Ishikawa (cell line): ENCODE measurements around the gene SIRT5.

Experiments
- CEBPB ChIP-seq: IDR thresholded peaks from 2 replicates; pipeline ENCODE4 v1.6.1; 2012
- CREB1 ChIP-seq: IDR thresholded peaks from 2 replicates; pipeline ENCODE4 v1.6.1; 2012; ENCODE audit warnings: low read depth
- EGR1 ChIP-seq: IDR thresholded peaks from 2 replicates; pipeline ENCODE4 v1.6.1; 2012
- EP300 ChIP-seq: IDR thresholded peaks from 2 replicates; pipeline ENCODE4 v1.6.1; 2012; ENCODE audit warnings: borderline replicate concordance
- FOXM1 ChIP-seq: IDR thresholded peaks from 2 replicates; pipeline ENCODE4 v1.6.1; 2012; ENCODE audit warnings: low read depth, borderline replicate concordance
- NFIC ChIP-seq: IDR thresholded peaks from 2 replicates; pipeline ENCODE4 v1.6.1; 2012
- RAD21 ChIP-seq: IDR thresholded peaks from 2 replicates; pipeline ENCODE4 v1.6.1; 2012; ENCODE audit warnings: low read depth
- TAF1 ChIP-seq: IDR thresholded peaks from 2 replicates; pipeline ENCODE4 v1.6.1; 2012; ENCODE audit warnings: low read depth, mild to moderate bottlenecking
- TCF12 ChIP-seq: IDR thresholded peaks from 2 replicates; pipeline ENCODE4 v1.6.1; 2012; ENCODE audit warnings: low read depth
- TEAD4 ChIP-seq: IDR thresholded peaks from 2 replicates; pipeline ENCODE4 v1.6.1; 2012
- YY1 ChIP-seq: IDR thresholded peaks from 2 replicates; pipeline ENCODE4 v1.6.1; 2012; ENCODE audit warnings: low read depth
- ZBTB7A ChIP-seq: IDR thresholded peaks from 2 replicates; pipeline ENCODE4 v1.6.1; 2012; ENCODE audit warnings: low read depth
- TF ChIP-seq, protein P1 (sequence below): IDR thresholded peaks from 2 replicates; pipeline ENCODE4 v1.6.1; 2012; ENCODE audit warnings: low read depth, mild to moderate bottlenecking
- TF ChIP-seq, protein P2 (sequence below): IDR thresholded peaks from 2 replicates; pipeline ENCODE4 v1.6.1; 2012
- TF ChIP-seq, protein P3 (sequence below): IDR thresholded peaks from 2 replicates; pipeline ENCODE4 v1.6.1; 2012

SIRT5 gene

DNA sequence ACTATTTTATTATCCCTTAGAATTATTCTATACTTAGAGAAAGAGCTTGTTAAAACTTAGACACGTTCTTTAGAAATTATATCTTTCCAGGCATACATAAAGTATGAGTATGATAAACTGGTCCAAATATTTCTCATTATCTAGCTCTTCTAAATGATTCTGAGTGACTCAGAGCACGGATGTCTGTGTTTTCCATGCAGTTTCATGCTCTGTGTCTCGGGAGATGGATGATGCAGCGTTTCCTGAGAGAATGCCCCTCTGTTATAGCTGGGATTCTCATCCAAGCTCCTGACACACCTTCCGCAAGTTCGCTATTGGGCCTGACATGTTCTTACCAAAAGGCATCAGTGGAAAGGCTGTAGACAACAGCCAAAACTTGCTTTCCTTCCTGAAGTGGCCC is 19.3 kb downstream of the SIRT5 start:
- TF ChIP-seq, protein P1, sequence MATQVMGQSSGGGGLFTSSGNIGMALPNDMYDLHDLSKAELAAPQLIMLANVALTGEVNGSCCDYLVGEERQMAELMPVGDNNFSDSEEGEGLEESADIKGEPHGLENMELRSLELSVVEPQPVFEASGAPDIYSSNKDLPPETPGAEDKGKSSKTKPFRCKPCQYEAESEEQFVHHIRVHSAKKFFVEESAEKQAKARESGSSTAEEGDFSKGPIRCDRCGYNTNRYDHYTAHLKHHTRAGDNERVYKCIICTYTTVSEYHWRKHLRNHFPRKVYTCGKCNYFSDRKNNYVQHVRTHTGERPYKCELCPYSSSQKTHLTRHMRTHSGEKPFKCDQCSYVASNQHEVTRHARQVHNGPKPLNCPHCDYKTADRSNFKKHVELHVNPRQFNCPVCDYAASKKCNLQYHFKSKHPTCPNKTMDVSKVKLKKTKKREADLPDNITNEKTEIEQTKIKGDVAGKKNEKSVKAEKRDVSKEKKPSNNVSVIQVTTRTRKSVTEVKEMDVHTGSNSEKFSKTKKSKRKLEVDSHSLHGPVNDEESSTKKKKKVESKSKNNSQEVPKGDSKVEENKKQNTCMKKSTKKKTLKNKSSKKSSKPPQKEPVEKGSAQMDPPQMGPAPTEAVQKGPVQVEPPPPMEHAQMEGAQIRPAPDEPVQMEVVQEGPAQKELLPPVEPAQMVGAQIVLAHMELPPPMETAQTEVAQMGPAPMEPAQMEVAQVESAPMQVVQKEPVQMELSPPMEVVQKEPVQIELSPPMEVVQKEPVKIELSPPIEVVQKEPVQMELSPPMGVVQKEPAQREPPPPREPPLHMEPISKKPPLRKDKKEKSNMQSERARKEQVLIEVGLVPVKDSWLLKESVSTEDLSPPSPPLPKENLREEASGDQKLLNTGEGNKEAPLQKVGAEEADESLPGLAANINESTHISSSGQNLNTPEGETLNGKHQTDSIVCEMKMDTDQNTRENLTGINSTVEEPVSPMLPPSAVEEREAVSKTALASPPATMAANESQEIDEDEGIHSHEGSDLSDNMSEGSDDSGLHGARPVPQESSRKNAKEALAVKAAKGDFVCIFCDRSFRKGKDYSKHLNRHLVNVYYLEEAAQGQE: no peak
- no peak for TF ChIP-seq TCF12
- no peak for TF ChIP-seq CREB1
- TF ChIP-seq, protein P2, sequence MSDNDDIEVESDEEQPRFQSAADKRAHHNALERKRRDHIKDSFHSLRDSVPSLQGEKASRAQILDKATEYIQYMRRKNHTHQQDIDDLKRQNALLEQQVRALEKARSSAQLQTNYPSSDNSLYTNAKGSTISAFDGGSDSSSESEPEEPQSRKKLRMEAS: no peak
- no peak for TF ChIP-seq YY1
- TF ChIP-seq FOXM1: no peak
- no peak for TF ChIP-seq CEBPB
- no peak for TF ChIP-seq ZBTB7A

DNA sequence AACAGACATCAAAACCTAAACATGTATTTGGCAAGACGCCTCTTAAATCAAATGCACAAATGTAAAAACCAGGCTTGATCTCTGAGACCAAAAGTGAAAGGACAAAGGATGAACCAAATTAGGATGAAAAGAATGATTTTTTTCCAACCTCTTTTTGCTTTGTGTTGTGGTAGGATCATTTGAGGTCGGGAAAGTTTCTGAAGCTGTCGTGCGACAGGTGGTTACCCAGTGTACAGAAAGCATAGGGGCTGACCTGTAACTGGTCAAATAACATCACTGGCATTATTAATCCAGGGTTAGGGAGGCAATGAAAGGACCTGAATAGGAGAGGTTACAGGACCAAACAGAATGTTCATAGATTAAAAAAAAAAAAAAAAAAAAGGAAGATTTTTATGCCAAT is 22.7 kb downstream of the SIRT5 start:
- TF ChIP-seq CREB1 (no peak), TEAD4 (no peak), TAF1 (no peak), ZBTB7A (no peak), YY1 (no peak), TCF12 (no peak), EP300 (no peak), EGR1 (no peak), CEBPB (no peak), NFIC (no peak), RAD21 (no peak)
- TF ChIP-seq, protein P2: no peak
- TF ChIP-seq, protein P1: no peak
- TF ChIP-seq, protein P3, sequence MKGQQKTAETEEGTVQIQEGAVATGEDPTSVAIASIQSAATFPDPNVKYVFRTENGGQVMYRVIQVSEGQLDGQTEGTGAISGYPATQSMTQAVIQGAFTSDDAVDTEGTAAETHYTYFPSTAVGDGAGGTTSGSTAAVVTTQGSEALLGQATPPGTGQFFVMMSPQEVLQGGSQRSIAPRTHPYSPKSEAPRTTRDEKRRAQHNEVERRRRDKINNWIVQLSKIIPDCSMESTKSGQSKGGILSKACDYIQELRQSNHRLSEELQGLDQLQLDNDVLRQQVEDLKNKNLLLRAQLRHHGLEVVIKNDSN: no peak

DNA sequence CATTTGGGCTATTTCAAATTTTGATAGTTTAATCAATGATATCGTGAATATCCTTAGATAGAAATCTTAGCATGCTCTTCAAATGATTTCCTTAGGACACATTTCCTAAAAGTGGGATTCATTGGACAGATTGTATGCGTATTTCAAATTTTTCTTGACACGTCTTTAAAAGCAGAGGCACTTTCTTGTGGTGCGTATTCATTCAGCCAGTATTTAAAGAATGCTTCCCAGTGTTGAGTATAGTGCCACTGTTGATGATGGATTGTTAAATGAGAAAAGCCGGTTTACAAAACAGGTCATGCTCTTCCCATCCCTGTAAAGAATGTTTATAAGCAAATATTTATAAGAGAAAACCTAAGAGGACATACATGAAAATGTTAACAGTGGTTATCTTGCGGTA is 25.6 kb downstream of the SIRT5 start:
- no peak for TF ChIP-seq TCF12
- TF ChIP-seq FOXM1: no peak
- TF ChIP-seq TEAD4: no peak
- no peak for TF ChIP-seq YY1
- no peak for TF ChIP-seq EP300
- no peak for TF ChIP-seq CEBPB
- TF ChIP-seq, protein P1: no peak
- TF ChIP-seq, protein P3: no peak
- TF ChIP-seq TAF1: no peak
- no peak for TF ChIP-seq CREB1

DNA sequence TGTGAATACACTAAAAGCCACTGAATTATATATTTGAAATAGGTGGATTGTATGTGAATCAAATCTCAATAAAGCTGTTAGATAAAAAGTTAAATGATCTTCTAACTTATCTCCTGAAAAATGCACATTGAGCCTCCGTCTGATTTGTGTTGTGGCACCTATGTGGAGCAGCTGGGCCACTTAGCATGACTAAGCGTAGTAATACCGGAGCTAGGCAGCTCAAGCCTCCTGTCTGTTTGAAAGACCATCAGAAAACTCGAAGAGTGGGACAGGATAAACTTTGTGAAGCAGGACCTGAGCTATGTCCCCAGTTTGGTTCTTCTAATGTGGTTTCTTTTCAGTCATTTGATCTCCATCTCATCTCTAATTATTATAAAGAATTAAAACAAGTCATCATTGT is 29.7 kb downstream of the SIRT5 start:
- TF ChIP-seq RAD21: no peak
- no peak for TF ChIP-seq TAF1
- no peak for TF ChIP-seq ZBTB7A
- TF ChIP-seq, protein P2: no peak

DNA sequence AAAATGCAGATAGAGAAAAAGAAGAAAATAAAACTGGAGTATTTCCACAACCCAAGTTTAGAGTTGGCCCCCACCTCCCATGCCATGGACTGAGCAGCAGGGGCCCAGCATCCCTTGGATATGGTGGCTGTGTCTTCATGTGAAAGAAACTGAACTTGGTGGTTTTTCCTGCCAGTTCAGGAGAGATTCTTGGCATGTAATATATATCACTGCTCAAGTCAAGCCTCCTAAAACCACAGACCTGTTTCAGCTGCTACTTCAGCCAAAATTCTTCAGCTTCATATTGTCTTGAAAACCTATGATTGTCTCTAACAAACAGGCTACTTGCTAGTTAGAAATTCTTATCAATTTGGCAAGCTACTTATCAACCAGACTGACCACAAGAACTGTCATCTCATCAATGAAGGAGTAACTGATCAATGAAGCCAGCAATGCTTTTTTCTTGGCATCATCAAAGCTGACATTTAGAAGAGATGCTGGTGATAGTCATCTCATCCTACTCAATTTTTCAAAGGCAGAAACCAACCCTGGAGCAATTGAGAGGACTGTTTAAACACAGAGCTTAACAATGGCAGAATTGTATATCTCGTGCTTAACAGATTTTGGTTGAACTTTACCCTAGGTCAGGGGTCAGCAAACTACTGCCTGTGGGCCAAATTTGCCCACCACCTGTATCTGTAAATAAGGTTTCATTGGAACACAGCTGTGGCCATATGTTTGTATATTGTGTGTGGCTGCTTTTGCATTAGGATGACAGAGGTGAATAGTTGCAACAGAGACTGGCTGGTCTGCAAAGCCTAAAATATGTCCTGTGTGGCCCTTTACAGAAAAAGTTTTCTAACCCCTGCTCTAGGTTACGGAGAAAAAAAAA is 30.4 kb downstream of the SIRT5 start:
- no peak for TF ChIP-seq YY1
- TF ChIP-seq EP300: no peak
- no peak for TF ChIP-seq FOXM1
- no peak for TF ChIP-seq CREB1
- TF ChIP-seq, protein P1: no peak
- TF ChIP-seq NFIC: no peak
- TF ChIP-seq, protein P2: no peak
- TF ChIP-seq TCF12: no peak
- TF ChIP-seq ZBTB7A: no peak
- no peak for TF ChIP-seq EGR1
- TF ChIP-seq CEBPB: no peak
- no peak for TF ChIP-seq RAD21
- TF ChIP-seq TEAD4: no peak
- TF ChIP-seq TAF1: no peak
- TF ChIP-seq, protein P3: no peak
